GM19239 (cell line): ENCODE measurements around the gene NOS3.
"Not testable (repeated sequence)": the region's sequence is repeated elsewhere in the genome, so short reads cannot be mapped to it uniquely, and the experiment has no call there.

ENCODE experiments used
- DNase-seq: peaks from one replicate; pipeline ENCODE4 v3.0.0; 2011; ENCODE audit warnings: low spot score; ENCODE audit not compliant: insufficient read length
- FAIRE-seq: peaks from 2 replicates; lab custom pipeline; 2011; peaks lifted over from hg19 to GRCh38; lab: Jason Lieb, UNC

NOS3 gene

GRCh38 chr7:150996376-150997074 lies 5.7 kb downstream of the NOS3 start:
- DNase-seq (no peak), FAIRE-seq (no peak)

GRCh38 chr7:150997075-150997511 lies 6.3 kb downstream of the NOS3 start:
- DNase-seq (no peak), FAIRE-seq (no peak)

GRCh38 chr7:150997817-150998216 lies 7.0 kb downstream of the NOS3 start:
- DNase-seq (no peak), FAIRE-seq (no peak)

GRCh38 chr7:150998341-150998740 lies 7.5 kb downstream of the NOS3 start:
- FAIRE-seq (no peak), DNase-seq (no peak)

- DNase-seq (no peak), FAIRE-seq (no peak)
Measured at GRCh38 chr7:150999001-150999400, 8.2 kb downstream of the NOS3 start.

- FAIRE-seq = no peak
- DNase-seq = no peak
Measured at GRCh38 chr7:150999497-151000230, 8.8 kb downstream of the NOS3 start.

- no peak for FAIRE-seq
Measured at GRCh38 chr7:151000897-151001495, 10.2 kb downstream of the NOS3 start.

GRCh38 chr7:151001546-151001945 lies 10.7 kb downstream of the NOS3 start:
- no peak for DNase-seq

More at GRCh38 chr7:151000897-151001495, 10.2 kb downstream of the NOS3 start:
- no peak for DNase-seq

GRCh38 chr7:151003572-151003971 lies 12.8 kb downstream of the NOS3 start:
- DNase-seq (no peak), FAIRE-seq (no peak)

More at GRCh38 chr7:151001546-151001945, 10.7 kb downstream of the NOS3 start:
- no peak for FAIRE-seq

- DNase-seq (no peak), FAIRE-seq (no peak)
Measured at GRCh38 chr7:151005566-151005965, 14.7 kb downstream of the NOS3 start.

- DNase-seq (no peak), FAIRE-seq (no peak)
Measured at GRCh38 chr7:151006590-151007300, 15.9 kb downstream of the NOS3 start.

- DNase-seq (no peak), FAIRE-seq (no peak)
Measured at GRCh38 chr7:151007469-151007898, 16.7 kb downstream of the NOS3 start.

- DNase-seq = no peak
- no peak for FAIRE-seq
Measured at GRCh38 chr7:151008143-151008510, 17.3 kb downstream of the NOS3 start.

GRCh38 chr7:151008511-151009323 lies 17.9 kb downstream of the NOS3 start:
- DNase-seq (peak; percentile 97), FAIRE-seq (peak; percentile 21)

- DNase-seq (no peak), FAIRE-seq (no peak)
Measured at GRCh38 chr7:151009327-151010036, 18.7 kb downstream of the NOS3 start.

- DNase-seq (no peak), FAIRE-seq (no peak)
Measured at GRCh38 chr7:151010037-151010306, 19.2 kb downstream of the NOS3 start.

GRCh38 chr7:151010307-151011096 lies 19.7 kb downstream of the NOS3 start:
- no peak for DNase-seq

GRCh38 chr7:151011097-151011409 lies 20.2 kb downstream of the NOS3 start:
- no peak for DNase-seq
- no peak for FAIRE-seq

More at GRCh38 chr7:151010307-151011096, 19.7 kb downstream of the NOS3 start:
- FAIRE-seq = no peak

GRCh38 chr7:151011616-151012015 lies 20.8 kb downstream of the NOS3 start:
- DNase-seq, FAIRE-seq: not testable (repeated sequence)
